IPS-NIHi7 (cell line): ENCODE measurements around the gene RESP18.

Experiments
- DNase-seq: peaks from one replicate; pipeline ENCODE4 v3.0.0; 2012; ENCODE audit warnings: mixed read lengths; ENCODE audit errors: extremely low spot score

RESP18 gene

GRCh38 chr2:219277703-219278654 is 54.6 kb downstream of the RESP18 start:
- DNase-seq: peak; percentile 84
